Thoracic aorta (tissue), 2 donors: Measurements from ENCODE around the gene ATP2B2. TPM values are rescaled to one million over a fixed set of nuclear protein-coding genes. Genes with fewer than 3 reads are reported as not detected.

Experiments used
- ATAC-seq: fragments of 150-250 bp; one replicate; pipeline ENCODE4 v1.8.0; 2017; ENCODE audit warnings: low read depth; ENCODE audit not compliant: insufficient number of reproducible peaks, low FRiP score
- DNase-seq: peaks from one replicate; pipeline ENCODE4 v3.0.0-alpha.2; 2020; ENCODE audit warnings: low spot score
- H3K27ac ChIP-seq, 2 donors: fragments of 200-600 bp; sonication (generic); 1 replicate in 1 of 2; 2 replicates in 1 of 2; pipeline ENCODE4 v1.5.1; 2016; ENCODE audit warnings: mild to moderate bottlenecking in 2 of 2, moderate library complexity in 2 of 2
- H3K27me3 ChIP-seq: fragments of 200-600 bp; sonication (generic); replicated peaks from 2 replicates; pipeline ENCODE4 v1.6.0; 2016; ENCODE audit warnings: mild to moderate bottlenecking; ENCODE audit not compliant: insufficient read depth
- H3K36me3 ChIP-seq: fragments of 200-600 bp; sonication (generic); one replicate; pipeline ENCODE4 v1.5.1; 2016
- H3K4me1 ChIP-seq, 2 donors: fragments of 200-600 bp; sonication (generic); 1 replicate in 1 of 2; 2 replicates in 1 of 2; pipeline versions ENCODE4 v1.5.1 to v1.6.0; 2016; ENCODE audit warnings: low read depth in 2 of 2, mild to moderate bottlenecking in 1 of 2; ENCODE audit not compliant: control insufficient read depth in 1 of 2
- H3K4me3 ChIP-seq: fragments of 200-600 bp; sonication (generic); 2 replicates; pipeline ENCODE4 v1.5.1; 2016; ENCODE audit warnings: mild to moderate bottlenecking
- H3K9me3 ChIP-seq: fragments of 200-600 bp; sonication (generic); 2 replicates; pipeline ENCODE4 v1.5.1; 2016
- CTCF ChIP-seq: fragments of 200-600 bp; sonication (generic); IDR thresholded peaks from one replicate; pipeline ENCODE4 v1.5.1; 2019; ENCODE audit warnings: antibody characterized with exemption
- total RNA-seq, 2 donors: library from RNA; depleted of rRNA; stranded (reverse); fragments of >200 nt; gene quantifications; one replicate each; pipeline versions ENCODE4 v1.1.0 to v1.2.3, GENCODE V29; 2016

The ATP2B2 gene
- total RNA-seq, 2 donors from 2014 or later, result not detected

GRCh38 chr3:10389339-10389738, 116.0 kb downstream of the ATP2B2 start:
- DNase-seq, result no peak
- no peak overlapping the region for H3K4me3 ChIP-seq
- H3K4me1 ChIP-seq, result no peaks in the 10 kb centered on the region
- TF ChIP-seq CTCF, result no peak
- no peaks in the 10 kb centered on the region for H3K36me3 ChIP-seq
- H3K27ac ChIP-seq, result no peak overlapping the region
- H3K9me3 ChIP-seq, result peaks cover 15% of the 10 kb centered on the region
- H3K27me3 ChIP-seq, result no peaks in the 10 kb centered on the region
- no peak for ATAC-seq

DNA sequence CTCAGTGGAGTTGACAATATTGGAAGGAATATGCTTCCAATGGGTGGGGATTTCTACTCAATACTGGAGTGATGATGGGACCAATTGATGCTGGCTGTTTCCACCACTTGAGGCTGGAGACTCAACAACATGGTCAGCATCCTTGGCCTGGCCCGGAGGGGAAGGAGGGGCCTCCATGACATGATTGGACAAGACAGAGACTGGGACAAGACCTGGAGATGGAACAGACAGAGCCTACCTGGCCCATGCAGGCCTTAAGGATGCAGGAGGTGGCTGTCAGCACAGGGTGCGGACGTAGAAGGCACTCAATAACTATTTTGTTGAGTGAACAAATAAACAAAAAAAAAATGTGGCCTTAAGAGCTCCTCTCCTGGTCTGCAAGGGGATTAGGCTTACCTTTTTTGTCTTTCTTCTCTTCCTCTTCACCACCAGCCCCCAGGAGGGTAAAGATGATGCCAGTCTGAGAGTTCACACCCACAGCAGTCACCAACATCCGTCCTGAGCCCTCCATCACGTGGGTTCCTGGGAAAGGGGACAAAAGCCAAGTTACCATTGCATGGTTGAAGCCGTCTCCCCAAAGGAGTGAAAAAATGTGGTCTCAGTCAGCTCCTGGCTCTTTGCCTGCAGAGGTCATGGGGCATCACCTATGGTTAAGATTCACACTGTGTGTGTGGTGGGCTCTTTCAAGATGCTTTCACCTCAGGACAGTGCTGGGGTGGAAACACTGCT, 117.3 kb downstream of the ATP2B2 start:
- Histone ChIP-seq H3K27ac (no peak overlapping the region), H3K9me3 (peaks cover 15% of the 10 kb centered on the region), H3K36me3 (no peaks in the 10 kb centered on the region), H3K27me3 (no peaks in the 10 kb centered on the region), H3K4me1 (no peaks in the 10 kb centered on the region), H3K4me3 (no peak overlapping the region)
- DNase-seq, result no peak
- no peak for ATAC-seq
- TF ChIP-seq CTCF, result no peak

- DNase-seq (no peak), ATAC-seq (no peak)
- no peaks in the 10 kb centered on the region for H3K27me3 ChIP-seq
- H3K36me3 ChIP-seq, result no peaks in the 10 kb centered on the region
- H3K4me1 ChIP-seq, result no peaks in the 10 kb centered on the region
- H3K4me3 ChIP-seq, result no peak overlapping the region
- TF ChIP-seq CTCF, result no peak
- H3K27ac ChIP-seq, result no peak overlapping the region
- H3K9me3 ChIP-seq, result peaks cover 15% of the 10 kb centered on the region
These were observed 119.3 kb downstream of the ATP2B2 start for GRCh38 chr3:10386121-10386520.

GRCh38 chr3:10384541-10385360, 120.6 kb downstream of the ATP2B2 start:
- no peak overlapping the region for H3K27ac ChIP-seq
- TF ChIP-seq CTCF, result no peak
- H3K36me3 ChIP-seq, result no peaks in the 10 kb centered on the region
- H3K27me3 ChIP-seq, result no peaks in the 10 kb centered on the region
- H3K9me3 ChIP-seq, result peaks cover 15% of the 10 kb centered on the region
- no peaks in the 10 kb centered on the region for H3K4me1 ChIP-seq
- DNase-seq (no peak), ATAC-seq (no peak)
- no peak overlapping the region for H3K4me3 ChIP-seq

GRCh38 chr3:10383850-10384248, 121.5 kb downstream of the ATP2B2 start:
- no peak for ATAC-seq

More at GRCh38 chr3:10383850-10384248, 121.5 kb downstream of the ATP2B2 start:
- Histone ChIP-seq H3K27ac (no peak overlapping the region), H3K36me3 (no peaks in the 10 kb centered on the region), H3K27me3 (no peaks in the 10 kb centered on the region), H3K9me3 (peaks cover 15% of the 10 kb centered on the region), H3K4me1 (no peaks in the 10 kb centered on the region), H3K4me3 (no peak overlapping the region)
- no peak for TF ChIP-seq CTCF
- DNase-seq, result no peak
